Heart left ventricle (tissue), 13 donors: ENCODE data around the gene GTF2F2.

Source experiments
- CTCF ChIP-seq, 12 donors: fragments of 200-600 bp; sonication (generic) in 4 of 12; IDR thresholded peaks; one replicate each; pipeline versions ENCODE4 v1.5.0 to v1.8.0; 2018 to 2022; ENCODE audit warnings: antibody characterized with exemption in 12 of 12, mild to moderate bottlenecking in 5 of 12
- POLR2A ChIP-seq, 2 donors: fragments of 450-650 bp; IDR thresholded peaks; one replicate each; pipeline ENCODE4 v1.6.1; 2017; ENCODE audit warnings: antibody characterized with exemption in 2 of 2, mild to moderate bottlenecking in 2 of 2, moderate library complexity in 2 of 2
- donor health status: ischemic (EF 13 %, LVEDD 7.1; RV severe dilation, severe dysfunction).
- donor health status: DM: no; HTN: yes; CAD: no.
- donor health status: DM: no; HTN: no; CAD: no.
- donor health status: ischemic (EF 25% LVEDD 6.9; RV normal size, moderate dysfunction).
- donor health status: ischemic (EF 25% LVEDD 5.7; RV mildly dilated, moderate dysfunction).
- donor health status: ischemic (EF 35%, LVEDD 5.7; RV mildly dilated, moderate dysfunction).
- donor health status: nonischemic (EF 11% LVEDD 7.7; RV severe dilation, severe dysfunction).
- donor health status: DM: yes; HTN: yes; CAD: no.
- donor health status: PGD.
- donor health status: ischemic (EF 29% LVEDD 5.4; RV normal size, mild dysfunction).
- donor health status: nonischemic (EF 23%, LVEDD 6.1; RV moderate dilation, normal function).

DNA sequence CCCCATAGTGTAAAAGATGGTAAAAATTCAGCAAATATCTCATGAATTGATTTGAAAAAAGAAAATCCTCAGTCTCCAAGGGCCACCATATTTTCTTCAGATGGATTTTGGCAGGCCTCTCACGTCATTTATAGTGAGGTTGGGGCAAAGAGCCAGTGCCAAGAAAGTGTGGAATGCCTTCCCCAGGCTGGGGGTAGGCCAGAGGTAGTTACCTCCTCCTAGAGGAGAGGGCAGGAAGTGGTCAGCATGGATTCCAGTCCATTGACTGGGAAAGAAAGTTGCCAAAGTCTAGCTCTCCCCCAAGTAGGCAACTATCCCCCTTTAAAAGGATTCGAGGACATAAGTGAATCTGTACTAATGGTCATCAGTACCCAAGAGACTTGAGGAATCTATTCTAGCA, 148.9 kb downstream of the GTF2F2 start:
- TF ChIP-seq CTCF (IDR thresholded peaks at IDR 0.05) (no peak), POLR2A (IDR thresholded peaks at IDR 0.05) (no peak)
